AG04450 (cell line): Measurements from ENCODE around the gene MRPS14. TPM values are rescaled to one million over a fixed set of nuclear protein-coding genes. Genes with fewer than 3 reads are reported as not detected.
"Not testable (repeated sequence)": the region's sequence is repeated elsewhere in the genome, so short reads cannot be mapped to it uniquely, and the experiment has no call there.

ENCODE experiments used
- CTCF ChIA-PET: fragments of 300-600, 350-600 bp; formaldehyde crosslinking; extraction: SDS; loops from one replicate; lab custom pipeline; 2022; ENCODE audit warnings: antibody characterized with exemption, inconsistent platforms; lab: Charles Lee
- POLR2A ChIA-PET: fragments of 350-600 bp; formaldehyde crosslinking; extraction: SDS; loops from one replicate; lab custom pipeline; 2021; ENCODE audit warnings: antibody characterized with exemption, inconsistent platforms; lab: Yijun Ruan, JAX
- DNase-seq: peaks from one replicate; pipeline ENCODE4 v3.0.0-alpha.2; 2011; ENCODE audit warnings: low read depth, low spot score
- H3K27ac ChIP-seq: one replicate; pipeline ENCODE4 v1.5.1; 2012; ENCODE audit warnings: low read depth, low read length, control low read depth
- H3K27me3 ChIP-seq: one replicate; pipeline ENCODE4 v1.6.0; 2012; ENCODE audit warnings: low read length; ENCODE audit not compliant: control insufficient read depth, insufficient read depth
- H3K4me3 ChIP-seq: 2 replicates; pipeline ENCODE4 v1.5.1; 2011; ENCODE audit warnings: mild to moderate bottlenecking, low read depth, low read length, control low read depth
- H3K9me3 ChIP-seq: 2 replicates; pipeline ENCODE4 v1.5.1; 2012; ENCODE audit warnings: low read length; ENCODE audit not compliant: control insufficient read depth, insufficient read depth
- CTCF ChIP-seq: IDR thresholded peaks from 2 replicates; pipeline ENCODE4 v1.5.1; 2011; ENCODE audit warnings: low read depth, low read length, control low read depth, inconsistent platforms
- polyA plus RNA-seq: library from polyadenylated mRNA; depleted of rRNA; stranded (reverse); fragments of >200 nt; gene quantifications from 2 replicates; pipeline ENCODE4 v1.2.3, GENCODE V29; 2011

The MRPS14 gene
- polyA plus RNA-seq, 1 experiment = 40.8 TPM

GRCh38 chr1:175050992-175051391, 27.8 kb upstream of the MRPS14 start:
- no peak overlapping the region for H3K27ac ChIP-seq
- no peaks in the 10 kb centered on the region for H3K27me3 ChIP-seq
- ChIA-PET CTCF (no interaction called here), POLR2A (no interaction called here)
- TF ChIP-seq CTCF = no peak
- DNase-seq = no peak
- no peak overlapping the region for H3K4me3 ChIP-seq
- H3K9me3 ChIP-seq = no peaks in the 10 kb centered on the region

- POLR2A ChIA-PET = no interaction called here
- H3K27me3 ChIP-seq = peaks cover 4% of the 10 kb centered on the region
- DNase-seq = no peak
- CTCF ChIA-PET = interaction anchor here (0.9 kb wide), 1 partner anchor 16 kb away, joined by 3 read pairs; no protein-coding TSS in a partner anchor
- H3K4me3 ChIP-seq = no peak overlapping the region
- no peak overlapping the region for H3K27ac ChIP-seq
- TF ChIP-seq CTCF = no peak
- no peaks in the 10 kb centered on the region; the same call in 1 of the 2 replicates for H3K9me3 ChIP-seq
Measured at GRCh38 chr1:175045519-175045918, 22.3 kb upstream of the MRPS14 start.

GRCh38 chr1:175045097-175045496, 21.9 kb upstream of the MRPS14 start:
- no peak for TF ChIP-seq CTCF
- ChIA-PET CTCF (interaction anchor here (1.1 kb wide), 1 partner anchor 101 kb away, joined by 3 read pairs; no protein-coding TSS in a partner anchor), POLR2A (no interaction called here)
- no peak for DNase-seq
- H3K4me3 ChIP-seq = no peak overlapping the region
- H3K9me3 ChIP-seq = no peaks in the 10 kb centered on the region; the same call in 1 of the 2 replicates
- peaks cover 4% of the 10 kb centered on the region for H3K27me3 ChIP-seq
- H3K27ac ChIP-seq = no peak overlapping the region

GRCh38 chr1:175044591-175044990, 21.4 kb upstream of the MRPS14 start:
- CTCF ChIA-PET = interaction anchor here (1.1 kb wide), 1 partner anchor 102 kb away, joined by 3 read pairs; no protein-coding TSS in a partner anchor
- H3K27ac ChIP-seq, H3K27me3 ChIP-seq, H3K9me3 ChIP-seq, H3K4me3 ChIP-seq, DNase-seq, POLR2A ChIA-PET: not testable (repeated sequence)

GRCh38 chr1:175043824-175044223, 20.6 kb upstream of the MRPS14 start:
- TF ChIP-seq CTCF = no peak
- CTCF ChIA-PET = interaction anchor here (1.1 kb wide), 1 partner anchor 103 kb away, joined by 3 read pairs; no protein-coding TSS in a partner anchor
- no peak overlapping the region for H3K27ac ChIP-seq

More at GRCh38 chr1:175043824-175044223, 20.6 kb upstream of the MRPS14 start:
- POLR2A ChIA-PET = no interaction called here
- Histone ChIP-seq H3K27me3 (peaks cover 4% of the 10 kb centered on the region), H3K9me3 (no peaks in the 10 kb centered on the region; the same call in 1 of the 2 replicates), H3K4me3 (no peak overlapping the region)
- DNase-seq = no peak
